Measurements from ENCODE around the gene A2M. TPM values are rescaled to one million over a fixed set of nuclear protein-coding genes. Genes with fewer than 3 reads are reported as not detected.

The A2M gene
- total RNA-seq, 2 experiments from 2014 or later: not detected

GRCh38 chr12:9104767-9105423 lies 10.8 kb downstream of the A2M start:
- intact Hi-C loops (cut with micrococcal nuclease): no loop called here
- Mint-ChIP-seq H3K4me1 (ENCODE audit: low read depth) (peaks cover 27% of the 10 kb centered on the region), H3K4me3 (no peak overlapping the region), H3K27ac (no peak overlapping the region), H3K9me3 (no peaks in the 10 kb centered on the region), H3K27me3 (no peaks in the 10 kb centered on the region), H3K36me3 (no peaks in the 10 kb centered on the region)
- CTCF ChIA-PET: interaction anchor here (0.6 to 0.8 kb wide), 2 partner anchors 153 to 628 kb away, joined by 4 read pairs; partner anchors contain the start of gene CLECL1
- POLR2A ChIA-PET: no interaction called here
- no peak for DNase-seq

- H3K27ac Mint-ChIP-seq: no peak overlapping the region
- no peak for DNase-seq
- no peaks in the 10 kb centered on the region for H3K36me3 Mint-ChIP-seq
- CTCF ChIA-PET: interaction anchor here (0.6 kb wide), 1 partner anchor 629 kb away, joined by 4 read pairs; the partner anchor contains the start of gene CLECL1
- H3K9me3 Mint-ChIP-seq: no peaks in the 10 kb centered on the region
- H3K27me3 Mint-ChIP-seq: no peaks in the 10 kb centered on the region
- intact Hi-C loops (cut with micrococcal nuclease): no loop called here
- POLR2A ChIA-PET: no interaction called here
- H3K4me3 Mint-ChIP-seq: no peak overlapping the region
- H3K4me1 Mint-ChIP-seq (ENCODE audit: low read depth): peaks cover 27% of the 10 kb centered on the region
Measured at GRCh38 chr12:9104087-9104486, 11.6 kb downstream of the A2M start.

DNA sequence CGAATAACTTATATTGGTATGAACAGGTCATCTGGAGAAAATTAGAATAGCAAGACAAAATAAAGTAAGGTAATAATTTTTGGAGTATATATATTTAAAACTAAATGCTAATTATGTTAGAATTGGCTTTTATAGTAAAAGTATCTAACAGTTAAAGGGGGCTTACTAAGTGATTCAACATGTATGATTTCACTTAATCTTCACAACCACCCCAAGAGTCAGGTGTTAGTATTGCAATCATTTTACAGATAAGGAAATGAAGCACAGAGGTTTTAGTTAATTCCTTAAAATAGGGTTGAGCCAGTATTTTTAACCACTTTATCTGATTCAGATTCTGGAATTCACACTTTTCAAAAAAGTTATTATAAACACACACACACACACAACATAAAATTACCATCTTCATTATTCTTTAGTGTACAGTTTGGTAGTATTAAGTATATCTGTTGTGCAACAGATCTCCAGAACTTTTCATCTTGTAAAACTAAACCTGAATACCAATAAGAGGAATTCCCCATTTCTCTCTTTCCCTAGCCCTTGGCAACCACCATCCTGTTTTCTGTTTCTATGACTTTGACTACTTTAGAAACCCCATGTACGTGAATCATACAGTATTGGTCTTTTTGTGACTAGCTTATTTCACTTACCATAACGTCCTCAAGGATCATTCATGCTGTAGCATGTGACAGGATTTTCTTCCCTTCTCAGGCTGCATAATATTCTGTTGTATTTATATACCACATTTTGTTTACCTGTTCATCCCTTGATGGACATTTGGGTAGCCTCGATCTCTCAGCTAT lies 12.5 kb downstream of the A2M start:
- intact Hi-C loops (cut with micrococcal nuclease): loop anchor here (1.0 to 2.0 kb wide), 2 partner anchors 9 to 142 kb away; no protein-coding TSS in a partner anchor
- H3K9me3 Mint-ChIP-seq: no peaks in the 10 kb centered on the region
- no peak for DNase-seq
- H3K27ac Mint-ChIP-seq: no peak overlapping the region
- CTCF ChIA-PET: interaction anchor here (0.6 to 1.2 kb wide), 2 partner anchors 13 to 39 kb away, joined by 3 read pairs; partner anchors contain the start of gene A2M
- H3K4me3 Mint-ChIP-seq: no peak overlapping the region
- H3K4me1 Mint-ChIP-seq (ENCODE audit: low read depth): peaks cover 27% of the 10 kb centered on the region
- POLR2A ChIA-PET: no interaction called here
- H3K36me3 Mint-ChIP-seq: no peaks in the 10 kb centered on the region
- H3K27me3 Mint-ChIP-seq: no peaks in the 10 kb centered on the region

DNA sequence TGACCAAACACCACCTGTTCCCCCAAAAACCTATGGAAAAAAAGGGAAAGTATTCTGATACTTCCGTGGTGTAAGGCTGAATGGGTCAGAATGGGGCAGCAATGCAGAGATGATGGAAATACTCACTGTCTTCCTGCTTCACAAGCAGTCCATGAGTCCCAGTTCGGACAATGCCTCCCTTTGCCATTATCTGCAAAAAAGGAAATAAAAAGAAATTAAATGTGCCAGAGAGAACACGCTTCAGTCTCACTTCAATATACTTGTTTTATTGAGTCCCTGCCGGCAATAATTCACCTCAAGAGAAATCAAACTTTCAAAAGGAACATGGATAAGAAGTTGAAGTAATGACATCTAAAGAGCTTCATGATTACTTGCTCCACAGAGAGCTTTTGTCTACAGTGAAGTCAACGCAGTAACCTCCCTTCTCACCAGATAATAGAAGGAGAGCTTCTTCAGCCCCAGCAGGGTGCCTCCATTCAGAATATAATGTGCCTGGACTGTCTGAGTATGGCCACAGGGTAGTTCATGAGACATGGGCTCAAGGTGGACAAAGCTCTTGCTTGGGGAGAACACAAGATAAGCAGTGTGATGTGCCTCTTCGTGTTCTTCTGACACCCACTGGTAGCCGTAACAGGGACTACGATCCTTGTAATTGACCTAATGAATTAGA lies 14.6 kb downstream of the A2M start:
- intact Hi-C loops (cut with micrococcal nuclease): no loop called here
- Mint-ChIP-seq H3K9me3 (no peaks in the 10 kb centered on the region), H3K4me1 (ENCODE audit: low read depth) (peaks cover 27% of the 10 kb centered on the region), H3K36me3 (no peaks in the 10 kb centered on the region), H3K27me3 (no peaks in the 10 kb centered on the region), H3K4me3 (no peak overlapping the region), H3K27ac (no peak overlapping the region)
- DNase-seq: no peak
- POLR2A ChIA-PET: no interaction called here
- CTCF ChIA-PET: interaction anchor here (1.1 to 2.0 kb wide), 3 partner anchors 11 to 62 kb away, joined by 3 to 7 read pairs (median 4); no protein-coding TSS in a partner anchor

DNA sequence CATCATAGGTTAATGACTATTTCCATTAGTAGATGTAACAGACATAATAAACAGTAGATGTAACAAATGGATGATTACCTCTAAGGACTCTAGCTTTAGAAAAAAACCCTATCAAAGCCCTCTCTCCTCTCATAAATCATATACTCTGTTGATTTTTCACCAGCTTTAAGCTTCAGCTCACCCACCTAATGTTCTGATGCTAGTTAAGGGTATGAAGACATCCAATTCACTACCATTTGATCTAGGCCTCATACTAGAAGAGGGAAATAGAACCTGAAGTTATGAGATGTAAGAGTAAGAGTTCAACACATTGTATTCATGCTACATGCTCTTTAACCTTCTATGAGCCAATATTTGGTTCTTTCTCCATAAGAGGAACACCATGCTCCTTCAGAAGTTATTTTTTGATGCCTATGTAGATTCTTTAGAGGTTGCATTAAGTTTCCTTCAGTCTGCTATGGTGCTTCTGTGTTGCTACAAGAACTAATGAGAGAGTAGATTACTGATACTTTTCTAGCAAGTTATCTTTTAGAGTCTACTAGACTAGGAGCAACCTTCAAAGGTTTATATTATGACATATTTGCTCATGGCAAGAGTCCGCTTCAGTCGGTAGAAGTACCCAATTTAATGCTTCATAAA lies 16.0 kb downstream of the A2M start:
- H3K4me3 Mint-ChIP-seq: no peak overlapping the region
- ChIA-PET CTCF (no interaction called here), POLR2A (no interaction called here)
- no peak for DNase-seq
- no peaks in the 10 kb centered on the region for H3K36me3 Mint-ChIP-seq
- H3K27ac Mint-ChIP-seq: no peak overlapping the region
- H3K4me1 Mint-ChIP-seq (ENCODE audit: low read depth): peaks cover 19% of the 10 kb centered on the region
- no peaks in the 10 kb centered on the region for H3K27me3 Mint-ChIP-seq
- intact Hi-C loops (cut with micrococcal nuclease): no loop called here
- H3K9me3 Mint-ChIP-seq: no peaks in the 10 kb centered on the region

GRCh38 chr12:9098463-9099026 lies 17.2 kb downstream of the A2M start:
- no peaks in the 10 kb centered on the region for H3K9me3 Mint-ChIP-seq

GRCh38 chr12:9098115-9098452 lies 17.6 kb downstream of the A2M start:
- Mint-ChIP-seq H3K36me3 (no peaks in the 10 kb centered on the region), H3K27ac (no peak overlapping the region), H3K4me1 (ENCODE audit: low read depth) (peaks cover 7% of the 10 kb centered on the region), H3K4me3 (no peak overlapping the region), H3K9me3 (no peaks in the 10 kb centered on the region), H3K27me3 (no peaks in the 10 kb centered on the region)
- ChIA-PET POLR2A (interaction anchor here (0.7 kb wide), 1 partner anchor 65 kb away, joined by 3 read pairs; no protein-coding TSS in a partner anchor), CTCF (no interaction called here)
- intact Hi-C loops (cut with micrococcal nuclease): no loop called here
- DNase-seq: no peak

More at GRCh38 chr12:9098463-9099026, 17.2 kb downstream of the A2M start:
- Mint-ChIP-seq H3K27ac (no peak overlapping the region), H3K36me3 (no peaks in the 10 kb centered on the region), H3K4me3 (no peak overlapping the region), H3K27me3 (no peaks in the 10 kb centered on the region), H3K4me1 (ENCODE audit: low read depth) (peaks cover 12% of the 10 kb centered on the region)
- DNase-seq: no peak
- intact Hi-C loops (cut with micrococcal nuclease): no loop called here
- ChIA-PET POLR2A (no interaction called here), CTCF (no interaction called here)

GRCh38 chr12:9096563-9097176 lies 19.0 kb downstream of the A2M start:
- ChIA-PET POLR2A (no interaction called here), CTCF (interaction anchor here (1.1 kb wide), 1 partner anchor 33 kb away, joined by 3 read pairs; no protein-coding TSS in a partner anchor)
- no peaks in the 10 kb centered on the region for H3K27me3 Mint-ChIP-seq
- peaks cover 4% of the 10 kb centered on the region for H3K4me1 Mint-ChIP-seq (ENCODE audit: low read depth)
- no peaks in the 10 kb centered on the region for H3K9me3 Mint-ChIP-seq
- intact Hi-C loops (cut with micrococcal nuclease): no loop called here
- no peak overlapping the region for H3K27ac Mint-ChIP-seq
- no peak overlapping the region for H3K4me3 Mint-ChIP-seq
- H3K36me3 Mint-ChIP-seq: no peaks in the 10 kb centered on the region
- no peak for DNase-seq

DNA sequence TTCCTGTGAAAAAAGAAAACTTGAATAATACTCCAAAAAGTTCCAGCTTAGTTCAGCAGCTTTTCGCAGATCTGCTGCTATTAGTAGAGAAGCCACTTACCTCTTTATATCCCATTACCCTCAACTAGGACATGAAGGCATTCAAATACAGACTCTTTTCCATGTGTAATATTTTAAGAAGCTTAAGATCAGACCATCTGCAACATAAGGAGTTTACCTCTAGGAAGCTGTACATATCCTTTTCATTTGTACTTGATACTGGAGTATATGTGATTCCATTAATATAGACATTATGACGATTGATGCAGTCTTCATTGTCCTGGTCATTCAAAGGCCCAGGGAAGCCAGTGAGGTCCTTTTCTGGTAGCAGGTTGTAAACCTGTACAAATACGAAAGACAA lies 20.4 kb downstream of the A2M start:
- Mint-ChIP-seq H3K36me3 (no peaks in the 10 kb centered on the region), H3K4me3 (no peak overlapping the region), H3K27ac (no peak overlapping the region), H3K9me3 (no peaks in the 10 kb centered on the region), H3K4me1 (ENCODE audit: low read depth) (peaks cover 4% of the 10 kb centered on the region), H3K27me3 (no peaks in the 10 kb centered on the region)
- CTCF ChIA-PET: interaction anchor here (1.2 kb wide), 1 partner anchor 31 kb away, joined by 3 read pairs; no protein-coding TSS in a partner anchor
- intact Hi-C loops (cut with micrococcal nuclease): no loop called here
- DNase-seq: no peak
- POLR2A ChIA-PET: no interaction called here

- H3K36me3 Mint-ChIP-seq: no peaks in the 10 kb centered on the region
- H3K27me3 Mint-ChIP-seq: no peaks in the 10 kb centered on the region
- no peak overlapping the region for H3K4me3 Mint-ChIP-seq
- no peak for DNase-seq
- H3K4me1 Mint-ChIP-seq (ENCODE audit: low read depth): peaks cover 4% of the 10 kb centered on the region
- H3K9me3 Mint-ChIP-seq: no peaks in the 10 kb centered on the region
- ChIA-PET CTCF (interaction anchor here (1.2 kb wide), 2 partner anchors 30 to 45 kb away, joined by 3 read pairs; no protein-coding TSS in a partner anchor), POLR2A (no interaction called here)
- no peak overlapping the region for H3K27ac Mint-ChIP-seq
- intact Hi-C loops (cut with micrococcal nuclease): no loop called here
Measured at GRCh38 chr12:9094512-9095206, 21.1 kb downstream of the A2M start.
